GM15510 (cell line): ENCODE data around the gene USP9Y.

Source experiments
- POLR2A ChIP-seq: IDR thresholded peaks from 3 replicates; pipeline ENCODE4 v1.6.1; 2011; ENCODE audit warnings: borderline replicate concordance; ENCODE audit not compliant: insufficient read length; ENCODE audit errors: extremely low read depth

Gene USP9Y

DNA sequence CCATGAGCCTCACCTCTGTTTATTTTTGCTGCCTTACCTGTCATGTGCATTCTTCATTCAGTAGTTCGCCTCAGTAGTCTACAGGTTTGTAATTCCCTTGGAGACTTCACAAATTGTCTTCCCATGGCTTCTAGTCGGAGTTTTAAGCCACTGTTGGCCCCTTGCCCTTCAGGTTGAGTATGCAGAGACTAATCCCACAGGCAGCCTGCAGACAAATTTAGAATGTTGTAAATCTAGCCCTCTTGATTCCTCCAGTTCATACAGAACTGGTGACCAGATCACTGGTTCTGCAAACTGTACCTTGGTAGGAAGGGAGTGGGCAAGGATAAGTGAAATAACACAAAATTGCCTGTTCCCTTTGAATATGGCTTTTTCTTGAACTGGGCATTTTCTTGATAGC, 33.0 kb downstream of the USP9Y start:
- no peak for TF ChIP-seq POLR2A

- no peak for TF ChIP-seq POLR2A
Measured at GRCh38 chrY:12741414-12741813, 40.4 kb downstream of the USP9Y start.

GRCh38 chrY:12742725-12743124, 41.7 kb downstream of the USP9Y start:
- TF ChIP-seq POLR2A, result no peak

- no peak for TF ChIP-seq POLR2A
Measured at GRCh38 chrY:12744091-12744490, 43.1 kb downstream of the USP9Y start.

DNA sequence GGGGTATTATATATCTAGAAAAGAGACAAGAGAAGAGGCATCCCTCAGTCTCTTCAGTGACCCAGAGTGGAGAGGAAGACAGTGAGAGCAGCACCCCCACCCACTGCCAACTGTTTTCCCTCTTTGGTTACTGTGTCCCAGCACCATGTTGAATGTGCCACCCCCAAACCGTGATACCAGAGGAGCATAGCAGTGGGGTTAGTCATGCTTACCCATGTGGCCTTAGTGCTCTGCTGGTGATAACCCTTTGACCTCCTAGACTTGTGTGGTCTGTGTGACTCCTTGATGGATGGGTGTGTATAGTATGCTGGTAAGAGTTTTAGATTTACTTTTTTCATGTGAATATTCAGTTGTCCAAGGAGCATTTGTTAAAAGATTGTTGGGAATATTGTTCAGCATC, 48.3 kb downstream of the USP9Y start:
- no peak for TF ChIP-seq POLR2A

DNA sequence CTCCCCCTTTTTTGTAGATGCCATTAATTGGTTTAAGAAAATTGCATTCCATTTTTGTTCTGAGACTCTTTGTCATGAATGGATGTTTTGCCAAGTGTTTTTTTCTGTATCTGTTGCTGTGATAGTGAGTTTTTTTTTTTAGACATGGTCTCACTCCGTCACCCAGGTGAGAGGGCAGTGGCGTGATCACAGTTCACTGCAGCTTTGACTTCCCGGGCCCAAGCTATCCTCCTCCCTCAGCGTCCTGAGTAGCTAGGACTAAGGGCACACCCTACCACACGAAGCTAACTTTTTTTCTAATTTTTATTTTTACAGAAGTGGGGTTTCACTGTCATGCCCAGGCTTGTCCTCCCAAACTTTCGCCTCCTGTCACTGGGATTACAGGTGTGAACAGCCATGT, 51.8 kb downstream of the USP9Y start:
- no peak for TF ChIP-seq POLR2A

- no peak for TF ChIP-seq POLR2A
Measured at GRCh38 chrY:12756021-12756420, 55.0 kb downstream of the USP9Y start.

- no peak for TF ChIP-seq POLR2A
Measured at GRCh38 chrY:12765976-12766375, 64.9 kb downstream of the USP9Y start.

DNA sequence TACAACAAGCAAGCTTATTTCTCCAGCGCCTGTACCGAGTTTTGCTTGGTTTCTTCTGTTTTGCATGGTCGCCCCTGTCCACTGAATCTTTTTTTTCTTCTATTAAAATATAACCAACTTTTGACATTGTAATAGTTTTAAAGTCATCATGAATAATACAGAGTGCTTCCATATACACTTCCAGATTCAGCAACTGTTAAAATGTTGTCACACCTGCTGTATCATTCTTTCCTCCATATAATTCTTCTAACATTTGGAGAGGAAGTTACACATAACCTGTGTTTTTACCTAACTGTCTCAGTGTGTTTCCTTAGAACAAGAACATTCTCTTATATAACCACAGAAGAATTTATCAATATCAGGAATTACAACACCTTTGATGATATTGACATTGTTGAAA, 83.5 kb downstream of the USP9Y start:
- TF ChIP-seq POLR2A, result no peak

- no peak for TF ChIP-seq POLR2A
Measured at GRCh38 chrY:12793999-12794398, 93.0 kb downstream of the USP9Y start.

DNA sequence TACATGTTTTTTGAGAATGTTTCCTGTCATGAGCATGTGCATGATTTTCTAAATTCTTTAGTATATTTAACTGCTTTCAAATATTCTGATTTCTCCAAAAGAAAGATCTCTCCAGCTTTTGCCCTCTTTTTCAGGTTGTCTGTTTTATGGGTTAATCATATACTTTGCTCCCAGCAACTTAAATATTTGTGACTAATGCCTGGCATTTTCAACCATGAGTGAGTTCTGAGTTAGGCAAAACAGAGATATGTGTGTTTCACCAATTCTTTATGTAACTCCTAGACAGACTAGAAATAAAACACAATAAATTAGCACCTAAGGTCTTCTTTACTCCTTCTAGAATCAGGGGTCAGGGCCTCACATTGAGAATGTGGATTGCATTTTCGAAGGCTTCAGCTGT, 107.0 kb downstream of the USP9Y start:
- no peak for TF ChIP-seq POLR2A

- TF ChIP-seq POLR2A, result no peak
Measured at GRCh38 chrY:12809034-12809433, 108.0 kb downstream of the USP9Y start.

GRCh38 chrY:12823408-12823807, 122.4 kb downstream of the USP9Y start:
- TF ChIP-seq POLR2A, result no peak

GRCh38 chrY:12826791-12827190, 125.8 kb downstream of the USP9Y start:
- no peak for TF ChIP-seq POLR2A

- no peak for TF ChIP-seq POLR2A
Measured at GRCh38 chrY:12833284-12833683, 132.3 kb downstream of the USP9Y start.

GRCh38 chrY:12837550-12837949, 136.5 kb downstream of the USP9Y start:
- no peak for TF ChIP-seq POLR2A

DNA sequence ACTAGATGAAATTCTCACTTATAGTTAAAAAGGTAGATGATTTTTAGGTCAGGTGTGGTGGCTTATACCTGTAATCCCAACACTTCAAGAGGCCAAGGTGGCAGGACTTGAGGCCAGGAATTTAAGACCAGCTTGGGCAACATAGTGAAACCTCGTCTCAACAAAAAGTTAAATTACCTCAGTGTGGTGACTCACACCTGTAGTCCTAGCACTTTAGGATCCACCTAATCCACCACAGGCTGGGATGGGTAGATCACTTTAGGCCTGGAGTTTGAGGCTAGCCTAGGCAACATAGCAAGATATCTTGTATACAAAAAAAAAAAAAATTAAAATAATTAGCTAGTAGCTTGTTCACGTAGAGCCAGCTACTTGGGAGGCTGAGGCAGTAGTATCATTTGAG, 140.3 kb downstream of the USP9Y start:
- no peak for TF ChIP-seq POLR2A
